GM21447 (cell line): ENCODE results near the gene OAT.

ENCODE experiments used
- ATAC-seq: cut with Tn5 transposase; IDR thresholded peaks from one replicate; pipeline ENCODE4 v1.9.1; 2021; ENCODE audit not compliant: unreplicated experiment

OAT gene

GRCh38 chr10:124418726-124419501 lies at the start of gene OAT:
TSS of gene OAT (minus strand) at chr10:124418923. CDS start at chr10:124412171, 6,752 bp downstream.
- peak; percentile 97 for ATAC-seq

GRCh38 chr10:124467165-124467564 lies 48.4 kb upstream of the OAT start:
- ATAC-seq = no peak

- no peak for ATAC-seq
Observed at GRCh38 chr10:124465777-124466488, 47.2 kb upstream of the OAT start.

DNA sequence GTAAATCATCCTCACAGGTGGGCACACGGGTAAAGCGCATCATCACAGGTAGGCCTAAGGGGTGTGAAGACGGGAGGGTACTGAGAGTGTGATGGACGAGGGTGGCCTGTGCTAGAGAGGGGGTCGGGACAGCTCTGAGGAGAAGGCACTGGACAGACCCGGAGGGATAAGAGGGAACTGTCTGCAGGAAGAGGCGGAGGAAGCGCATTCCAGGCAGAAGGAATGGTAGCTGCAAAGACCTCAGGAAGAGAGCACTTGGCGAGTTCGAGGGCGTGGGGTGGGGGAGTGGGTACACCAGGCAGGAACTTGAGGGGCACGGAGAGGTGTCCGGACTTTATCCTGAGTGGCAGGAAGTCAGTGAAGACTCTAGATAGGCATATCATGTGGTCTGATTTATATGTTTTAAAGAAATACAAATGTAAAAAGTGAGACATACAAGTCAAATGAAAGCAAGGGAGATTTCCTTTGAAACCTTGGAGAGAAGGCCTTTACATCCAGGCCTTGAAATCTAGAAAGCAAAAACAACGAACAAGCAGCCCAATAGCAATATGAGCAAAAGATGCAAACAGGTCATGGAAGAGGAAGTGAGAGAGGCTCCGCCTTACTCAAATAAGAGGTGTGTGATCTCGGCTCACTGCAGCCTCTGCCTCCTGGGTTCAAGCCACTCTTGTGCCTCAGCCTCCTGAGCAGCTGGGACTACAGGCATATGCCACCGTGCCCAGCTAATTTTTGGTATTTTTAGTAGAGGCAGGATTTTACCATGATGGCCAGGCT lies 46.5 kb upstream of the OAT start:
- ATAC-seq = no peak

DNA sequence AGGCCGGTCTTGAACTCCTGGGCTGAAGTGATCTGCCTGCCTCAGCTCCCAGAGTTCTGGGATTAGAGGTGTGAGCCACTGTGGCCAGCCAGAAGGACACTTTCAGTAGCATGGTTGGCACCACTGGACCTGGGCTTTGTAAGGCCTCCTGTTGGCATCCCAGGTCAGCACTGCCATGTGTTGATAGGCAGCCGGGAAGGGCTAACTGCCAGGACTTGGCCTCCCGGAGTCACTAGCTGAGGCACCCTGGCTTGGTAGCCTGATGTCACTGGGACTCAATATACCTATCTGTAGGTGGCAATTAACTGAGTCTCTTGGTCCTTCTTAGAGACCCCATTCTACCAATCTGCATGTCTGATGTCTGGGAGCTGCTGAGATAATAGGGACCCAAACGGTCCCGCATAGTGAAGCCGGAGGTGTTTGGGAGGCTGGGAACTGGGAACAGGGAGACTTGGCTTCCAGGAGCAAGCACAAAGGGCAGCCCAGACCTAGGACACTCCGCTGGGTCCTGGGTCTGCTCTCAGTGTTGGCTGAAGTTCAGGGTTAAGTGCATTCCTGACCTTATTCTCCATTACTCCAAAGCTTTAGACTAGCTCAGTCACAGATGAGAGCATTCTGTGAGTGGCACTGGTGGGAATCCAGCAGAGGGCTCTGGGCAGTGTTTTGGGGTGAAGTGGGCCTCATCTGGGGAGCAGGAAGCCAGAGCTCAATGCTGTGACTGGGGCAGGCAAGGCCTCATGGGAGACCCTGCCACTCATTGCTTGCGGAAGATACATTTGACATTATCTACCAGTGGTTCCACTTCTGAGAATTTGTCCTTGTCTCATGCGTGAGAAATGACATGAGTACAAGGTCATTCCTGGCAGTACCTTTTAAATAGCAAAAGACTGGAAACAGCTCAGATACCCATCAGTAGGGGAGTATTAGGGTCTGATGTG lies 45.6 kb upstream of the OAT start:
- no peak for ATAC-seq

DNA sequence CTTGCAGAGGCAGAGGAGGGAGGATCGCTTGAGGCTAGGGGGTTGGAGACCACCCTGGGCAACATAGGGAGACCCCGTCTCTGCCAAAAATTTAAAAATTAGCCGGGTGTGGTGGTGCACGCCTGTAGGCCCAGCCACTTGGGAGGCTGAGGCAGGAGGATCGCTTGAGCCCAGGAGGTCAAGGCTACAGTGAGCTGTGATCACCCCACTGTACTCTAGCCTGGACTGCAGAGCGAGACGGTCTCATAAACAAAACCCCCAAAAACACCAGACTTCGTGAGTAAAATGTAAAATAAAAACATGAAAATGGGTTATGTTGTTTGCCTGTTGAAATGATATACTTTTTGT lies 43.6 kb upstream of the OAT start:
- no peak for ATAC-seq

- ATAC-seq = peak; percentile 91
Observed at GRCh38 chr10:124461642-124462347, 43.1 kb upstream of the OAT start, which contains the start of gene LHPP. TSS of gene LHPP (plus strand) at chr10:124461823. CDS start at chr10:124461863, 40 bp downstream.

DNA sequence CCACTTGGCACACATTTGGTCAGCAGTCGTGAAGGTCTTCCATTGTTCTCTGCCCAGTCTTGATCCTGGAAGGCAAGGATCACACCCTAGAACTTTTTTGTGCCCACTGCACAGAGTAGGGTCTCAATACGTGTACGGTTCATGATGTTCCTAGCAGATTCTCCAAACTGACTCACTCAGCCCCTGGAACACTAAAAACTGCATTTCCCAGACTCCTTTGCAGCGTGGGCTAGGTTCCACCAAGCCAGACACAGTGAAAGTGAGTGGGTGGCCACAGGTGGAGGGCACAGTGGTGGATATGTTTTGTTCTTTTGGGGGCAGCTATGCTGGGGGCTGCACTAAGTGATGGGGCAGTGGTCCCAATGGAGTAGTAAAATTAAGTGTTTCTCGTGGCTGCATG lies 41.4 kb upstream of the OAT start:
- no peak for ATAC-seq

DNA sequence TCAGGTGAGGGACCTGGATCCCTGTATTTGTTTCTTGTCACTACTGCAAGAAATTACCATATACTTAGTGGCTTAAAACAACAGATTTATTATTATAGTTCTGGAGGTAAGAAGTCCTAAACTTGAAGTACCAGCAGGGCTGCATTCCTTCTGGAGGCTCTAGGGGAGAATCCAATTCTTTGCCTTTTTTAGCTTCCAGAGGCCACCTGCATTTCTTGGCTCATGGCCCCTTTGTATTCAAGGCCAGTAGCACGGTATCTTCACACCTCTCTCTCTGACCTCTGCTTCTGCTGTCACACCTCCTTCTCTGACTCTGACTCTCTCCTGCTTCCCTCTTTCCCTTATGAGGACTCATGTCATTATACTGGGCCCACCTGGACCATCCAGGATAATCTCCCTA lies 40.7 kb upstream of the OAT start:
- ATAC-seq = no peak

GRCh38 chr10:124458889-124459288 lies 40.2 kb upstream of the OAT start:
- ATAC-seq = no peak

- no peak for ATAC-seq
Observed at GRCh38 chr10:124458473-124458872, 39.8 kb upstream of the OAT start.

DNA sequence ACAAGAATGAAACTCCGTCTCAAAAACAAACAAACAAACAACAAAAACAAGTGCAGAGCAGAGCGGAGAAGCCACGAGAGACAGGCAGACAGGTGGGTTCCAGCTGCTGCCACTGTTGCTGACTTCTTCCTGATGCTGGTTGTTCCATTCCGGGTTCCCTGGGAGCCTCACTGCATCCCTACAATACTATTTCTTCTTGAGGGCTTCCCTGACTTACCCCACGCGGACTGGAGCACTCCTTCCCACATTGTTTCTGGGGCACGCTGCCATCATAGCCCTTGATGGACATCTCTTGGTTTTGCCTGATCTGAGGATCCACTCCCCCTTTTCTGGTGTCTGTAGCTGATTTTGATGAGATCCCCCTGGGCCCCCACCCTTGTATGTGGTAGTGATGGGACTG lies 36.7 kb upstream of the OAT start:
- no peak for ATAC-seq

GRCh38 chr10:124453960-124454610 lies 35.4 kb upstream of the OAT start:
- no peak for ATAC-seq

GRCh38 chr10:124451276-124451675 lies 32.6 kb upstream of the OAT start:
- no peak for ATAC-seq

GRCh38 chr10:124450783-124451057 lies 32.0 kb upstream of the OAT start:
- no peak for ATAC-seq

- no peak for ATAC-seq
Observed at GRCh38 chr10:124450012-124450782, 31.5 kb upstream of the OAT start, which contains the start of gene NKX1-2. TSS of gene NKX1-2 (minus strand) at chr10:124450035. CDS start at chr10:124449943, 92 bp downstream.

DNA sequence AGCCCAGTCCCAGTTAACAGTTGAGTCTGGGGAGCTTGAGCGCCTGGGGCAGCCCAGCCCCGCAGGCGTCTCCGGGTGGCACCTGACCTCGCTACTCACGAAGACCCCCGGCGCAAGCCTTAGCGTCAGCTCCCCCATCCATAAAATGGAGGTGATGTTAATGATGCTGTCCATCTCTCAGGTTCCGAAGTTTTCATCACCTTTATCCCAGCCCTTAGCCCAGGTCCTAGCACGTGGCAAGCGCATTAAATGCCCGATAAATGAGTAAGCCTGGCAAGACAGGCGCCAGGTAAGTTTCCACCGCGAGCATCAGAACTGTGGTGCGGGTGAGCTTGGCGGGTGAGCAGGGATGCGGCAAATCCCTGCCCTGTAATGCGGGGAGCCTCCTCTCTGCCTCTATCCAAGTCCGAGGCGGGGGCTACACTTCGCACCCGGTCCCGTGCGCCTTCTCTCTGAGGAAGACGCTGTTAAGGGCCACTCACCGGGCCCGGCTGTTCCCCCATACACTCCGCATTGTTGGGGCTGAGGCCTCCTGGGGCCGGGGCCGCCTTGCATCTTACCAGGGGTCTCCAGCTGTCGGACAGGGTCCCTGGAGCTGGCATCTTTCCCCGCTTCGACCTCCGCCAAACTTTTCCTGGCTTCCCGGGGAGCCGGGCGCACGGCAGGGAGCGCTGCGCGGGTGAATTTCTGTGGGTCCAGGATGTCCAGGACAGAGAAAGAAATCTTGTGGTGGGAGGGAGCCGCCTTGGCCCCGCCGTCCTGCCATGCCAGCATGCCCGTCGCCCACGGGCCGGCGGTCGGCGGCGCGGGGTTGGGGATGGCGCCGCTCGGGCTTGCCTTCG lies 30.7 kb upstream of the OAT start:
- ATAC-seq = no peak

GRCh38 chr10:124448696-124449169 lies 30.0 kb upstream of the OAT start:
- no peak for ATAC-seq
